NCI-H774 (cell line): Measurements from ENCODE around the gene FTSJ1.
"Not testable (repeated sequence)": the region's sequence is repeated elsewhere in the genome, so short reads cannot be mapped to it uniquely, and the experiment has no call there.

ENCODE experiments used
- DNase-seq: peaks from one replicate; lab custom pipeline; 2025; lab: John Stamatoyannopoulos, UW

FTSJ1 gene

GRCh38 chrX:48493890-48494364 lies 17.9 kb downstream of the FTSJ1 start:
- DNase-seq, result peak; percentile 15

GRCh38 chrX:48496660-48497059 lies 20.7 kb downstream of the FTSJ1 start:
- no peak for DNase-seq

DNA sequence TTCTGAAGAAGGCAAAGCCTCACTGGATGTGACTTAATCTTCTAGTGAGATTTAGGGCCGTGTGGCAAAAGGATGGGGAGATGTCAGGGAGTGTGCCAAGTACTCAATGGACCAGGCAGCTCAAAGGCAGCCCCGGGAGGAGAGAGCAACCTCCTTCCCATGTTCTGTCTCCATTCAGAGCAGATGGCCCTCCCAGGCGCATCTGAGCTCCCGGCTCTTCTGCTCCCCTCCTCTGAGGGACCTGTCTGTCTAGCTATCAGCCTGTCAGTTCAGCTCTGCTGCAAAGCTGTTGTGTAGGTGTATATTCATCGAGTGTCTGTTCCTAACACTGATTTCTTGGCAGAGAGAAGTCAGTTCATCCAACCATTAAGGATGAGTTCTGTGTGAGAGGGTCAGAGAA lies 21.9 kb downstream of the FTSJ1 start:
- DNase-seq, result no peak

GRCh38 chrX:48498374-48498809 lies 22.4 kb downstream of the FTSJ1 start:
- no peak for DNase-seq

- no peak for DNase-seq
Measured at GRCh38 chrX:48504261-48504660, 28.3 kb downstream of the FTSJ1 start.

DNA sequence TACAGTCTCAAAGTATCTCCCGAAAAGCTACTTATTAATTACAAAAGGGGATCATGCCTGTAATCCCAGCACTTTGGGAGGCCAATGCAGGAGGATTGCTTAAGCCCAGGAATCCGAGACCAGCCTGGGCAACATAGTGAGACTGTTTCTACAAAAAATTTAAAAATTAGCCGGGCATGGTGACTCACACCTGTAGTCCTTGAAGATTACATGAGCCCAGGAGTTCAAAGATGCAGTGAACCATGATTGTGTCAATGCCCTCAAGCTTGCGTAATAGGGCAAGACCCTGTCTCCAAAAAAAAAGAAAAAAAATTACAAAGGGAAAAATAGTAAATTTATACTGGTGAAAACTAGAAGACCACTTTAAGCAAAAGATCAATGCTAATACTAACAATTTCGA lies 29.5 kb downstream of the FTSJ1 start:
- no peak for DNase-seq

DNA sequence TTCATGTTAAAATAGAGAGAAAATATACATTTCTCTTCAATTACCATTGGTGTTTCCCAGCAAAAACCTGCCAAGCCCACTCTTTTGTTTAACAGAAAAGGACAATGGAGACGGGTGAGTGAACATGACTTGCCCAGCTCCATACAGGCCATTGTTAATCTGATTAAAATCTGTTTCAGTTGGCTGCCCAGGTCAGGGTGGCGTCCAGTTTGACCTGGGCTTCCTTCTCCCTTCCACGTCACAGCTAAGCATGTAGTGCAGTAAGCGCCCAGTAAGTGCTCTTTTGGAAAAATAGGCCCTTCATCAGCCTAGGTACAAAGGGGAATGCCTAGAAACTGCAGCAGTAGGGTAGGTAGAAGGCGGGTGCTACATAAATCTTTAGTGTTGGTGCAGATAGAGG lies 31.2 kb downstream of the FTSJ1 start:
- no peak for DNase-seq

DNA sequence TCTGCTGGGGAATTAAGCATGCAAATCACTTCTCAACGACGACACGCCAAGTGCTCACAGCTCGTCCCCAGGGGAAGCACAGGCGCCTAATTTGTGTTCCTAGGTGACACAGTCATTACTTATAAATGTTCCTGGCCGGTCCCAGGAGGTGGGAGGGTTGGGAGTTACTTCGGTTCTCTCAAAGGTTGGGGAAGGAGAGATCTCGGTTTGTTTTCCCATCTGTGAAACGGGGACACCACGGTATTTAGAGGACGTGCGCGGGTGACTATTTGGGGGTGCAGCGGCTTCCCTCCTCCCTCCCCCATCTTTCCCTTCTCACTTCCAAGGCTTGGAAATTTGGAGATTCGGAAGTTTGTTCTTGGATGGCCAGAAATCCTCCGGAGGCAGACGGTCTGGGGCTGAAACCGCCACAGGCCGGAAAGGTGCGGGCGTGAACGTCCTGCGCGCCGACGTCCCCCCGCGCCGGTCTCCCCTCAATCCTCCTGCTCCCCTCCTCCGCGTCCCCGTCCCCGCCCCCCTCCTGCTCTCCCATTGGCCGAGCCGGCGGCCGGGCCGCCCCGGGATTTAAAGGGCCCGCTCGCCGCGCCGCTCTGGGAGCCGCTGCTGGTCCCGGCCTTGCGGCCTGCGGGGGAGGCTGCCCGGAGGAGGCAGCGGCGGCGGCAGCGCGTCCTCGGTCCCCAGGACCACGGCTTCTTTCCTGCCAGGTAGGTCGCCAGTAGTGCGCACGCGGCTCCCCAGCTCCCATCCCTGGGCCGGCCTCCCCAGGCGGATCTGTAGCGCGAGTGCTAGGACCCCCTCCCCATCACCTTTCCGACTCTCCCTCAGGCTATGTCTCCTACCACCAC lies 32.6 kb downstream of the FTSJ1 start, which contains the start of gene PORCN:
Gene PORCN, plus strand, starts transcription at position 593 of the 845 bp plus-strand sequence. CDS start 829 bp downstream, outside the sequence.
- peak; percentile 54 for DNase-seq

GRCh38 chrX:48509245-48509590 lies 33.2 kb downstream of the FTSJ1 start:
- no peak for DNase-seq

DNA sequence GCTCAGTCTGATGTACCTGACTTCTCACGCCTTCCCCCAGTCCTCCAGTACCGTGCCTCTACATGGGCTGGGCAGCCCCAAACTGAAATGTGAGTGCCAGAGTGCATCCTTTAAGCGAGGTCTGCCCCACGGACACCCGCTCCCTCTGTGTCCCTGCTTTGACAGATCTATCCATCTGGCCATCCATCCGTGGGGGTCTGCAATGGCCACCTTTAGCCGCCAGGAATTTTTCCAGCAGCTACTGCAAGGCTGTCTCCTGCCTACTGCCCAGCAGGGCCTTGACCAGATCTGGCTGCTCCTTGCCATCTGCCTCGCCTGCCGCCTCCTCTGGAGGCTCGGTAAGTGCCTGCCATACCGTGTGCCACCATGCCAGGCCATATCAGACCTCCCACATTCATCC lies 33.6 kb downstream of the FTSJ1 start:
- DNase-seq, result no peak

DNA sequence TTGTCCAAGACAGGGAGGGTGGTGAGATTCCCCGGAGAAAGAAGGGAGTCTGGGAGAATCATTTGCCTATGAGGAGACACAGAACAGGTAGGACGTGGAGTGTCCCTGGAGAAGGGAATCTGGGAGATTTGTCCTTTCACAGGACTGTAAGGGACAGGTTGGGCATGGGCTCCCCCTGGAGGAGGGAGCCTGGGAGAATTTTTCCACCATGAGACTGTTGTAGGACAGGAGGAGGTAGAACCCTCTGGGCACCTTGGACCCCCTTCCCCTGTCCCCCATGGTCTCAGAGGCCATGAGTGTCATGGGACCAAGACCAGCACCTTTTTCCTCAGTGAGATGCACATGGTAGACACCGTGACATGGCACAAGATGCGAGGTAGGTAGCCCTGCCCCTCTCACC lies 35.6 kb downstream of the FTSJ1 start:
- DNase-seq, result no peak

- DNase-seq, result no peak
Measured at GRCh38 chrX:48512371-48512935, 36.5 kb downstream of the FTSJ1 start.

DNA sequence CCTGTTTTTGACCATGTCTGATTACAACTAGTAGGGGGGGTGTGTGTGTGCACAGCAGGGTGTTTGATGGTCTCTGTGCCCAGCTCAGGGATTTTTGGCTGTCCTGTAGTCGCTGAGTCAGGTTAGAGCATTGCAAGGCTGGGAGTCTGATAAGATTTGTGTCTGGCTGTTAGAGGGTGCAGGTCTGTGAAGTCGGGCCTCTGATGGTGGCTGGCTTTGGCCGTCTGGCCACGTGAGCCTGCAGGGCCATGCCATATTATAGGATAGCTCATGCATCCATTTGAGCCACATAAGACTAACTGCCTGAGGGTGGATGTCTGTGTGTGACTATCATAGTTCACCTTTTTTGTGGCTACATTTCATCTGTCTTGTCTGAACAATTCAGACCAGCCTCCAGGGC lies 37.7 kb downstream of the FTSJ1 start:
- no peak for DNase-seq

DNA sequence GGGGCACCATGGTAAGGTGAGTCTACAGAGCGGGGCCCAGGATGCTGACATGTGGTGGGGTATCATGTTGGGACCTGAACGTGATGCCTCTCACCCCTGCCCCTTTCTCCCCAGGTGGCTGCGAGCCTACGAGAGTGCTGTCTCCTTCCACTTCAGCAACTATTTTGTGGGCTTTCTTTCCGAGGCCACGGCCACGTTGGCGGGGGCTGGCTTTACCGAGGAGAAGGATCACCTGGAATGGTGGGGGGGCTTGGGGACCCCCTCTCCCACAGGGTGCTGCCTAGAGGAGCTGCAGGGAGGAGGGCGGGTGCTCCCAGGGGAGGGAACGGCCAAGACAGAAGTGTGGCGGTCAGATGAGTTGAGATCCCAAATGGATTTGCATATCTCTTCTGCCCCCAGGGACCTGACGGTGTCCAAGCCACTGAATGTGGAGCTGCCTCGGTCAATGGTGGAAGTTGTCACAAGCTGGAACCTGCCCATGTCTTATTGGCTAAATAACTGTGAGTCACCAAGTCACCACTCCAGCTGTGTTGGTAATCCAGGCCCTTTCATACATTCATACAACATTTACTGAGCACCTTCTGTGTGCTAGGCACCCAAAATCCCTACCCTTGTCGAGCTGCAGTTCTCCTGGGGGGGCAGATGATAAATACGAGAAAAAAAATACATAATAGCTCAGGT lies 38.3 kb downstream of the FTSJ1 start:
- DNase-seq, result no peak

GRCh38 chrX:48514868-48515460 lies 39.0 kb downstream of the FTSJ1 start:
- DNase-seq, result no peak

DNA sequence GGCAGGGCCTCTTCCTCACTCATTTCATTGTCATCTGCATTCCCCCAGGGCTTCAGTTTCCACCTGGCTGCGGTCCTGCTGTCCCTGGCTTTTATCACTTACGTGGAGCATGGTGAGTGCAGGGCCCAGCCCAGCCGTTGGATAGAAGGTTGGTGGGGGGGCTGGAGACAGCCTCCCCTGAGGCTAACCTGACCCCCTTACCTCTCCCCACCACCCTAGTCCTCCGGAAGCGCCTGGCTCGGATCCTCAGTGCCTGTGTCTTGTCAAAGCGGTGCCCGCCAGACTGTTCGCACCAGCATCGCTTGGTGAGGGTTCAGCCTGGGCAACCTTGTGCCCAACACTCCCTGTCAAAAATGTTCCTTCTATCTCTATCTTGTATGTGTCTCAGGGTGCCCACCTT lies 39.8 kb downstream of the FTSJ1 start:
- DNase-seq, result no peak

DNA sequence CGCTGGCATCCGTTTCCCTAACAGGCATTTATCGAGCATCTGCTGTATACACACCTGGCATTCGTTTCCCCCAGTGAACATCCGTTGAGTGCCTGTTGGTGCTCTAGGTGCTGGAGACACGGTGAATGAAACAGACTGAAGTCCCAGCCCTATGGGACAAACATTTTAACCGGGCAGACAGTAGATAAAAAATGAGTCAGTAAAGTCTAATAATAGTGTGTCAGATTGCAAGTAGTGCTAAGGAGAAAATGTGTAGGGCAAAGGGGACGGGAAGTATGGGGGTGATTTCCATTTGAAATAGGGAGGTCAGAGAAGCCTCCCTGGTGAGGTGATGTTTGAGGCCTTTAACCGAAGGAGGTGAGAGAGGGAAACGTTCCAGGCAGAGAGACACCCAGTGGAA lies 40.3 kb downstream of the FTSJ1 start:
- no peak for DNase-seq

- DNase-seq, result no peak
Measured at GRCh38 chrX:48516987-48517386, 41.0 kb downstream of the FTSJ1 start.

DNA sequence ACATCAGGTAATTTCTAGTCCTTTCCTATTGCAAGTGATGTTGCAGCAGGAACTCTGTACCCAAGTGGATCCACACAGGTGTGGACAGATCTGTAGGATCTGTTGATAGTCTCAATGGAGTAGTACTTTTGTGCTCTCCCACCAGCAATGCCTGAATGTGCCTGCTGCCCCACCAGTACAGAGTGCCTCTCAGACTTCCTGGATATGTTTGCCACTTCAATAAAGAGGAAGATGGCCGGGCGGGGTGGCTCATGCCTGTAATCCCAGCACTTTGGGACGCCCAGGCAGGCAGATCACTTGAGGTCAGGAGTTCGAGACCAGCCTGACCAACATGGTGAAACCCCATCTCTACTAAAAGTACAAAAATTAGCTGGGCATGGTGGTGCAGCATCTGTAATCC lies 43.5 kb downstream of the FTSJ1 start:
- not testable (repeated sequence) for DNase-seq

DNA sequence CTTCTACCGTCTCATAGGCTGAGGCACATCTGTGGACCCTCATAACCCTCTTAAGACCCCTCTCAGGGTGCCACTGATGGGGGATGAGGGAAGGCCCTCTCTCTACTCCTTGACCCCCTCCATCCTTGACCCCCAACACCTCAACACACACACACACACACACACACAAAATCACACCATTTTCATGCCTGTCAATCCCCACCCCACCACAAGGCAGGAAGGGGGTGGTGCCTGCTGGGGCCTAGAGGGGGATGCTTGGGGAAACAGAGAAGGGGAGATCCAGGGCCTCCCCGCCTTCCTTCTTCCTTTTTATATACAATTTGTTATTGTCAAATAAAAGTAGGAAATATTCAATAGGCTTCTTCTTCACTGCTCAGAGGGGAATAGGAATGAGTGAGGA lies 44.5 kb downstream of the FTSJ1 start:
- DNase-seq, result no peak

GRCh38 chrX:48520976-48521352 lies 45.0 kb downstream of the FTSJ1 start:
- DNase-seq, result no peak

DNA sequence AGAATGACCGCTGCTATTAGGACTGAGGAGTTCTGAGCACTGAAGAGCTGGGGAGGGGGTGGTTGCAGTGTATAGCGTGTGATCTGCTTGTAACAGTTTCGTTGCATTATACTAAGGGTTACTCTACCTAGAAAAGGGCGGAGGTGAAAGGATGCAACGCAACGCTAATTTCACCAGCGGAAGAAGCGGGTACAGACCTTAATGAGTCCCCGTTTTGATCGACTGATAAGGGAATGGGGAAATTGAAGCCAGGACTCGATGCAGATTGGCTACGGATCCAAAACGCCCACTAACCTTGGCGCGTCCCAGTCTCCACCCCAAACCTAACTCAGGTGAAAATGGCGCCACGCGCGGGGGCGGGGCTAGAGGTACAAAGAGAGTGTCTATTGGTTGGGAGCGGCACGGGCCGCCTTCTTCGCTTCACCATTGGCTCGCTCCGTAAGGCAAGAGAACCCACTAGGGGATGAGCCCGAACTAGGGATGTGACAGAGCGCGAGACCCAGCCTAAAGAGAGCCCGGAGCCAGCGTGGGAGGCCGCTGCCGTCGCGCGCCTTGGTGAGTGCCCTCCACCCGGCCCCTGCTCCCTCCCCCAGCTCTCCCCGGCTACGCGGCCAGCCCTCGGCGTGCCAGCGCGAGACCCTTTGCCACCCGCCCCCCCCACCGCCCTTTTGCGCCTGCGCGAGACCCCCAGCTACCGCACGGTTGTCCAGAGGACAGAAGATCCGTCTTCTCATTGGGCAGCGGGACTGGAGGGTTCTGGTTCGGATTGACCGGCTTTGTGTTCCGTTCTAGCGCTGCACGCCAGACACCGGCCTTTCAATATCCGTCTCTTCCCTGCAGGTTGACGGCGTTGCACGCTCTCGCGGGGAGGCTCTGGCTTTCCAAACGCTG lies 45.6 kb downstream of the FTSJ1 start, which contains the start of gene EBP:
Gene EBP, plus strand, starts transcription at position 456 of the 891 bp plus-strand sequence. CDS start 1,964 bp downstream, outside the sequence.
- DNase-seq, result peak; percentile 88
